GM12873 (cell line): ENCODE measurements around the gene HNRNPM.

Experiments
- CTCF ChIP-seq: IDR thresholded peaks from 2 replicates; pipeline ENCODE4 v1.5.1; 2012; ENCODE audit warnings: low read depth, mild to moderate bottlenecking, moderate library complexity, low read length, control low read depth; ENCODE audit not compliant: insufficient read depth; ENCODE audit errors: missing control alignments

The HNRNPM gene

GRCh38 chr19:8458380-8458779 lies 13.6 kb downstream of the HNRNPM start:
- TF ChIP-seq CTCF = no peak

- no peak for TF ChIP-seq CTCF
Measured at GRCh38 chr19:8459095-8459494, 14.3 kb downstream of the HNRNPM start.

- TF ChIP-seq CTCF = no peak
Measured at GRCh38 chr19:8459520-8460270, 14.9 kb downstream of the HNRNPM start.

GRCh38 chr19:8460516-8461298 lies 15.9 kb downstream of the HNRNPM start:
- no peak for TF ChIP-seq CTCF

GRCh38 chr19:8461376-8461775 lies 16.6 kb downstream of the HNRNPM start:
- no peak for TF ChIP-seq CTCF

- no peak for TF ChIP-seq CTCF
Measured at GRCh38 chr19:8461891-8462290, 17.1 kb downstream of the HNRNPM start.

- TF ChIP-seq CTCF = no peak
Measured at GRCh38 chr19:8462571-8462970, 17.8 kb downstream of the HNRNPM start.
